ENCODE data around the gene ANO2.
"Not testable (repeated sequence)": the region's sequence is repeated elsewhere in the genome, so short reads cannot be mapped to it uniquely, and the experiment has no call there.

The ANO2 gene

DNA sequence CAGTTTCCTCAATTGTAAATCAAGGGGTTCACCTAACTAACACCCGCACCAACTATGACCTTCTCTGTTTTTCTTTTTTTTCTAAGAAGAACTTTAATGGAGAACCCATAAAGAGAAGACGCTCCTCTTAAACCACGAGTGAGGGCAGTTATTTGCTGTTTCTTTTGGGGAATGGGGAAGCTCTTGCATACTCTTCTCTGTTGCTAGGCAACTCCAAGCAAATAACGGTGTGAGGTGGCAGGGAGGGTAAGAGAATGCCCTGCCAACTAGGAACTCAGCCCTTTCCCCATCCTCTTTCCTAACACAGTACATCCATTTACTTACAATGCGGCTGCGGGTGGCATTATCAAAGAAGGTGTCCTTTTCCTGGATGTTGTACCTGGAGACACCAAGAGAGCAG lies 114.9 kb downstream of the ANO2 start:
- ATAC-seq, result no peak
- TF ChIP-seq, protein P1, sequence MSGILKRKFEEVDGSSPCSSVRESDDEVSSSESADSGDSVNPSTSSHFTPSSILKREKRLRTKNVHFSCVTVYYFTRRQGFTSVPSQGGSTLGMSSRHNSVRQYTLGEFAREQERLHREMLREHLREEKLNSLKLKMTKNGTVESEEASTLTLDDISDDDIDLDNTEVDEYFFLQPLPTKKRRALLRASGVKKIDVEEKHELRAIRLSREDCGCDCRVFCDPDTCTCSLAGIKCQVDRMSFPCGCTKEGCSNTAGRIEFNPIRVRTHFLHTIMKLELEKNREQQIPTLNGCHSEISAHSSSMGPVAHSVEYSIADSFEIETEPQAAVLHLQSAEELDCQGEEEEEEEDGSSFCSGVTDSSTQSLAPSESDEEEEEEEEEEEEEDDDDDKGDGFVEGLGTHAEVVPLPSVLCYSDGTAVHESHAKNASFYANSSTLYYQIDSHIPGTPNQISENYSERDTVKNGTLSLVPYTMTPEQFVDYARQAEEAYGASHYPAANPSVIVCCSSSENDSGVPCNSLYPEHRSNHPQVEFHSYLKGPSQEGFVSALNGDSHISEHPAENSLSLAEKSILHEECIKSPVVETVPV (CRISPR knock-in tag; IDR thresholded peaks at IDR 0.05), result no peak
- no peak for TF ChIP-seq TOX (CRISPR knock-in tag; IDR thresholded peaks at IDR 0.05; ENCODE audit: borderline replicate concordance)
- no peak for TF ChIP-seq ZNF70 (CRISPR knock-in tag; IDR thresholded peaks at IDR 0.05)
- no peak for TF ChIP-seq PATZ1 (CRISPR knock-in tag; IDR thresholded peaks at IDR 0.05; ENCODE audit: borderline replicate concordance)
- TF ChIP-seq, protein P2, sequence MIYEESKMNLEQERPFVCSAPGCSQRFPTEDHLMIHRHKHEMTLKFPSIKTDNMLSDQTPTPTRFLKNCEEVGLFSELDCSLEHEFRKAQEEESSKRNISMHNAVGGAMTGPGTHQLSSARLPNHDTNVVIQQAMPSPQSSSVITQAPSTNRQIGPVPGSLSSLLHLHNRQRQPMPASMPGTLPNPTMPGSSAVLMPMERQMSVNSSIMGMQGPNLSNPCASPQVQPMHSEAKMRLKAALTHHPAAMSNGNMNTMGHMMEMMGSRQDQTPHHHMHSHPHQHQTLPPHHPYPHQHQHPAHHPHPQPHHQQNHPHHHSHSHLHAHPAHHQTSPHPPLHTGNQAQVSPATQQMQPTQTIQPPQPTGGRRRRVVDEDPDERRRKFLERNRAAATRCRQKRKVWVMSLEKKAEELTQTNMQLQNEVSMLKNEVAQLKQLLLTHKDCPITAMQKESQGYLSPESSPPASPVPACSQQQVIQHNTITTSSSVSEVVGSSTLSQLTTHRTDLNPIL (CRISPR knock-in tag; IDR thresholded peaks at IDR 0.05; ENCODE audit: low read depth), result no peak
- no peak for TF ChIP-seq ISL1 (CRISPR knock-in tag; IDR thresholded peaks at IDR 0.05)
- TF ChIP-seq GLIS3 (CRISPR knock-in tag; IDR thresholded peaks at IDR 0.05), result no peak
- TF ChIP-seq RARB (CRISPR knock-in tag; IDR thresholded peaks at IDR 0.05), result no peak
- TF ChIP-seq ZFP3 (CRISPR knock-in tag; IDR thresholded peaks at IDR 0.05), result no peak
- no peak for TF ChIP-seq ESRRG (CRISPR knock-in tag; IDR thresholded peaks at IDR 0.05)
- no peak for TF ChIP-seq ZNF8 (CRISPR knock-in tag; IDR thresholded peaks at IDR 0.05)
- no peak for TF ChIP-seq TCF4 (CRISPR knock-in tag; IDR thresholded peaks at IDR 0.05; ENCODE audit: borderline replicate concordance)
- no peak for TF ChIP-seq ZC3H10 (CRISPR knock-in tag; IDR thresholded peaks at IDR 0.05)
- no peak for TF ChIP-seq ARNTL (CRISPR knock-in tag; IDR thresholded peaks at IDR 0.05; ENCODE audit: borderline replicate concordance, low read depth)
- TF ChIP-seq, protein P3, sequence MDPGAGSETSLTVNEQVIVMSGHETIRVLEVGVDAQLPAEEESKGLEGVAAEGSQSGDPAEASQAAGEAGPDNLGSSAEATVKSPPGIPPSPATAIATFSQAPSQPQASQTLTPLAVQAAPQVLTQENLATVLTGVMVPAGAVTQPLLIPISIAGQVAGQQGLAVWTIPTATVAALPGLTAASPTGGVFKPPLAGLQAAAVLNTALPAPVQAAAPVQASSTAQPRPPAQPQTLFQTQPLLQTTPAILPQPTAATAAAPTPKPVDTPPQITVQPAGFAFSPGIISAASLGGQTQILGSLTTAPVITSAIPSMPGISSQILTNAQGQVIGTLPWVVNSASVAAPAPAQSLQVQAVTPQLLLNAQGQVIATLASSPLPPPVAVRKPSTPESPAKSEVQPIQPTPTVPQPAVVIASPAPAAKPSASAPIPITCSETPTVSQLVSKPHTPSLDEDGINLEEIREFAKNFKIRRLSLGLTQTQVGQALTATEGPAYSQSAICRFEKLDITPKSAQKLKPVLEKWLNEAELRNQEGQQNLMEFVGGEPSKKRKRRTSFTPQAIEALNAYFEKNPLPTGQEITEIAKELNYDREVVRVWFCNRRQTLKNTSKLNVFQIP (CRISPR knock-in tag; IDR thresholded peaks at IDR 0.05; ENCODE audit: borderline replicate concordance, low read depth), result no peak
- no peak for TF ChIP-seq ZFP30 (CRISPR knock-in tag; IDR thresholded peaks at IDR 0.05)
- no peak for TF ChIP-seq ZNF565 (CRISPR knock-in tag; conservative IDR thresholded peaks at IDR 0.05; ENCODE audit: low read depth)
- no peak for TF ChIP-seq SNAI2 (CRISPR knock-in tag; IDR thresholded peaks at IDR 0.05)

DNA sequence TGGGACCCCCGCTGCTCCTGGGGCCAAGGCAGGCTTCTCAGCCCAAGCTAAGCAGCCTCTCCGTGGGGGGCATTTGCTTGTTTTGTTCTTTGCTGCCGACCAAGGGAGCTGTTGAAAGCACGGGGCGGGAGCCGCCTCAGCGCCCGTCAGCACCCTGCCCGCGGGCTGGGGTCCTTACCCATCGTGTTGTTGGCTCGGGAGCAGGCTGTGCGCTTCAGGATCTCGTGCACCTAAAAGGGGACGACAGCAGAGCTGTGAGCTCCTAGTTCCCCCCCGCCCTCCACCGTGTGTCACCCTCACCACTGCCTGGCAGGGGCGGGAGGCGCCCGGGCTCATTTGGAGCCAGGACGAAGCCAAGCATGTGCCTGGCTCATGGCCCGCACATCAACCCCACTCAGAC lies 117.5 kb downstream of the ANO2 start:
- TF ChIP-seq, protein P4, sequence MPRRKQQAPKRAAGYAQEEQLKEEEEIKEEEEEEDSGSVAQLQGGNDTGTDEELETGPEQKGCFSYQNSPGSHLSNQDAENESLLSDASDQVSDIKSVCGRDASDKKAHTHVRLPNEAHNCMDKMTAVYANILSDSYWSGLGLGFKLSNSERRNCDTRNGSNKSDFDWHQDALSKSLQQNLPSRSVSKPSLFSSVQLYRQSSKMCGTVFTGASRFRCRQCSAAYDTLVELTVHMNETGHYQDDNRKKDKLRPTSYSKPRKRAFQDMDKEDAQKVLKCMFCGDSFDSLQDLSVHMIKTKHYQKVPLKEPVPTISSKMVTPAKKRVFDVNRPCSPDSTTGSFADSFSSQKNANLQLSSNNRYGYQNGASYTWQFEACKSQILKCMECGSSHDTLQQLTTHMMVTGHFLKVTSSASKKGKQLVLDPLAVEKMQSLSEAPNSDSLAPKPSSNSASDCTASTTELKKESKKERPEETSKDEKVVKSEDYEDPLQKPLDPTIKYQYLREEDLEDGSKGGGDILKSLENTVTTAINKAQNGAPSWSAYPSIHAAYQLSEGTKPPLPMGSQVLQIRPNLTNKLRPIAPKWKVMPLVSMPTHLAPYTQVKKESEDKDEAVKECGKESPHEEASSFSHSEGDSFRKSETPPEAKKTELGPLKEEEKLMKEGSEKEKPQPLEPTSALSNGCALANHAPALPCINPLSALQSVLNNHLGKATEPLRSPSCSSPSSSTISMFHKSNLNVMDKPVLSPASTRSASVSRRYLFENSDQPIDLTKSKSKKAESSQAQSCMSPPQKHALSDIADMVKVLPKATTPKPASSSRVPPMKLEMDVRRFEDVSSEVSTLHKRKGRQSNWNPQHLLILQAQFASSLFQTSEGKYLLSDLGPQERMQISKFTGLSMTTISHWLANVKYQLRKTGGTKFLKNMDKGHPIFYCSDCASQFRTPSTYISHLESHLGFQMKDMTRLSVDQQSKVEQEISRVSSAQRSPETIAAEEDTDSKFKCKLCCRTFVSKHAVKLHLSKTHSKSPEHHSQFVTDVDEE (CRISPR knock-in tag; IDR thresholded peaks at IDR 0.05), result no peak
- TF ChIP-seq SNAI2 (CRISPR knock-in tag; IDR thresholded peaks at IDR 0.05) (no peak), ISL1 (CRISPR knock-in tag; IDR thresholded peaks at IDR 0.05) (no peak), ZC3H10 (CRISPR knock-in tag; IDR thresholded peaks at IDR 0.05) (no peak), ZNF8 (CRISPR knock-in tag; IDR thresholded peaks at IDR 0.05) (no peak), TOX (CRISPR knock-in tag; IDR thresholded peaks at IDR 0.05; ENCODE audit: borderline replicate concordance) (no peak), ZNF565 (CRISPR knock-in tag; conservative IDR thresholded peaks at IDR 0.05; ENCODE audit: low read depth) (no peak), TCF4 (CRISPR knock-in tag; IDR thresholded peaks at IDR 0.05; ENCODE audit: borderline replicate concordance) (no peak), PATZ1 (CRISPR knock-in tag; IDR thresholded peaks at IDR 0.05; ENCODE audit: borderline replicate concordance) (no peak), CSDC2 (CRISPR knock-in tag; IDR thresholded peaks at IDR 0.05) (no peak), ZFP30 (CRISPR knock-in tag; IDR thresholded peaks at IDR 0.05) (no peak), BACH2 (CRISPR knock-in tag; IDR thresholded peaks at IDR 0.05; ENCODE audit: borderline replicate concordance) (no peak), GLIS3 (CRISPR knock-in tag; IDR thresholded peaks at IDR 0.05) (no peak)
- TF ChIP-seq, protein P1 (CRISPR knock-in tag; IDR thresholded peaks at IDR 0.05), result no peak
- TF ChIP-seq, protein P2 (CRISPR knock-in tag; IDR thresholded peaks at IDR 0.05; ENCODE audit: low read depth), result no peak
- no peak for ATAC-seq

- ATAC-seq, result not testable (repeated sequence)
Observed at GRCh38 chr12:5825761-5826160, 119.3 kb downstream of the ANO2 start.

DNA sequence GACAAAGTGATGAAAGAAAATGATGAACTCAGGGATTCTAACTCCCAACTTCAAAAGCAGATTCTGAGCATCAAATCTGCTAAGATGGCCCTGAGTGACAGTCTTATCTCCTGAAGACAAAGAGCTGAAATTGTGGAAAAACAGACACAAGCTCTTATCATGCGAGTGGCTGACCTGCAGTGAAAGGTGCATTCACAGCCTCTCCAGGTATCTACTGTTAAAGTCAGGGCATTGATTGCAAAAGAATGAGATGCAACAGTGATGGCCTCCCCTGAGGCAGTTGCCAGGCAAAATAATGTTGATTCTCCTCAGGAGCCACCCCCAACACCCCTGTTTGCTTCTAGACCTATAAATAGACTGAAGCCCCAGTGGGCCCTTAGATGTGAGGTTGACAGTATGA lies 126.2 kb downstream of the ANO2 start:
- ATAC-seq, result not testable (repeated sequence)

All from SK-N-SH treated with all-trans-retinoic acid at 6 μM for 48 hours (cell line).